GM06990 (cell line): ENCODE measurements around the gene OVCH2.

Source experiments
- DNase-seq: peaks from one replicate; pipeline ENCODE4 v3.0.0-alpha.2; 2011; ENCODE audit not compliant: insufficient read length; ENCODE audit errors: extremely low read depth
- H3K27me3 ChIP-seq: replicated peaks from 2 replicates; pipeline ENCODE4 v1.6.0; 2011; ENCODE audit warnings: low read length; ENCODE audit not compliant: control insufficient read depth, insufficient read depth
- H3K36me3 ChIP-seq: 2 replicates; pipeline ENCODE4 v1.5.1; 2011; ENCODE audit warnings: low read length; ENCODE audit not compliant: control insufficient read depth, insufficient read depth
- H3K4me3 ChIP-seq: replicated peaks from 2 replicates; pipeline ENCODE4 v1.5.1; 2011; ENCODE audit warnings: low read depth, mild to moderate bottlenecking, control low read depth, low read length
- CTCF ChIP-seq: IDR thresholded peaks from 2 replicates; pipeline ENCODE4 v1.5.1; 2011; ENCODE audit warnings: low read length, control low read depth, mild to moderate bottlenecking, inconsistent platforms; ENCODE audit not compliant: insufficient read depth, poor library complexity, severe bottlenecking

The OVCH2 gene

GRCh38 chr11:7670641-7671040, 35.6 kb downstream of the OVCH2 start:
- Histone ChIP-seq H3K4me3 (no peak overlapping the region), H3K27me3 (no peaks in the 10 kb centered on the region), H3K36me3 (peaks cover 19% of the 10 kb centered on the region)
- no peak for TF ChIP-seq CTCF
- DNase-seq = no peak

- no peaks in the 10 kb centered on the region for H3K27me3 ChIP-seq
- no peak for TF ChIP-seq CTCF
- H3K4me3 ChIP-seq = no peak overlapping the region
- H3K36me3 ChIP-seq = peaks cover 20% of the 10 kb centered on the region
- no peak for DNase-seq
Measured at GRCh38 chr11:7668911-7669310, 37.4 kb downstream of the OVCH2 start.

GRCh38 chr11:7668464-7668863, 37.8 kb downstream of the OVCH2 start:
- no peak for TF ChIP-seq CTCF
- H3K4me3 ChIP-seq = no peak overlapping the region
- H3K27me3 ChIP-seq = no peaks in the 10 kb centered on the region
- DNase-seq = no peak
- H3K36me3 ChIP-seq = peaks cover 20% of the 10 kb centered on the region

- no peak for DNase-seq
- Histone ChIP-seq H3K36me3 (peaks cover 20% of the 10 kb centered on the region), H3K27me3 (no peaks in the 10 kb centered on the region), H3K4me3 (no peak overlapping the region)
- TF ChIP-seq CTCF = no peak
Measured at GRCh38 chr11:7667460-7667859, 38.8 kb downstream of the OVCH2 start.

GRCh38 chr11:7666292-7666866, 39.9 kb downstream of the OVCH2 start:
- TF ChIP-seq CTCF = no peak

More at GRCh38 chr11:7666292-7666866, 39.9 kb downstream of the OVCH2 start:
- Histone ChIP-seq H3K36me3 (peaks cover 20% of the 10 kb centered on the region), H3K4me3 (no peak overlapping the region), H3K27me3 (no peaks in the 10 kb centered on the region)
- DNase-seq = no peak
